PC-9 (cell line): Measurements from ENCODE around the gene PYY. TPM values are rescaled to one million over a fixed set of nuclear protein-coding genes. Genes with fewer than 3 reads are reported as not detected.
"Not testable (repeated sequence)": the region's sequence is repeated elsewhere in the genome, so short reads cannot be mapped to it uniquely, and the experiment has no call there.

ENCODE experiments used
- BruUV-seq: library from RNA; stranded (reverse); fragments of 400-500 nt; replicated peaks from 2 replicates; lab custom pipeline; 2021; lab: Mats Ljungman, UMichigan
- CTCF ChIA-PET: fragments of 300-600 bp; sonication (Branson Sonifier 250); formaldehyde crosslinking; loops from one replicate; lab custom pipeline; 2022; ENCODE audit warnings: antibody characterized with exemption; lab: Charles Lee
- POLR2A ChIA-PET: fragments of 300-600 bp; sonication (Branson Sonifier 250); formaldehyde crosslinking; loops from one replicate; lab custom pipeline; 2022; ENCODE audit warnings: antibody characterized with exemption; ENCODE audit not compliant: unreplicated experiment; lab: Charles Lee
- DNase-seq, 2 experiments: peaks; one replicate each; pipeline versions ENCODE4 v3.0.0 to v3.0.0-alpha.2; 2015 to 2022; ENCODE audit warnings: mixed read lengths in 1 of 2
- H2AFZ ChIP-seq: fragments of 200-600 bp; sonication (generic); 2 replicates; pipeline ENCODE4 v1.8.1; 2017; ENCODE audit warnings: antibody characterized with exemption
- H3F3A ChIP-seq: fragments of 200-600 bp; sonication (generic); 2 replicates; pipeline ENCODE4 v1.8.1; 2017; ENCODE audit warnings: antibody characterized with exemption, mild to moderate bottlenecking, low read depth; ENCODE audit not compliant: insufficient read depth
- H3K27ac ChIP-seq: fragments of 200-600 bp; sonication (generic); 2 replicates; pipeline ENCODE4 v1.6.1; 2016; ENCODE audit warnings: mixed run types
- H3K27me3 ChIP-seq: fragments of 200-600 bp; sonication (generic); 2 replicates; pipeline ENCODE4 v1.6.1; 2016; ENCODE audit warnings: low read depth, mixed run types; ENCODE audit not compliant: insufficient read depth
- H3K36me3 ChIP-seq: fragments of 200-600 bp; sonication (generic); 2 replicates; pipeline ENCODE4 v1.6.1; 2016; ENCODE audit warnings: low read depth, mixed run types
- H3K4me1 ChIP-seq: fragments of 200-600 bp; sonication (generic); replicated peaks from 2 replicates; pipeline ENCODE4 v1.6.1; 2016; ENCODE audit warnings: mixed run types; ENCODE audit not compliant: insufficient read depth
- H3K4me2 ChIP-seq: fragments of 200-600 bp; sonication (generic); 2 replicates; pipeline ENCODE4 v1.6.1; 2017; ENCODE audit warnings: mixed run types
- H3K4me3 ChIP-seq: fragments of 200-600 bp; sonication (generic); 2 replicates; pipeline ENCODE4 v1.6.1; 2016; ENCODE audit warnings: mixed run types
- H3K79me2 ChIP-seq: fragments of 200-600 bp; sonication (generic); 2 replicates; pipeline ENCODE4 v1.6.1; 2017; ENCODE audit warnings: low read depth, mixed run types
- H3K9me2 ChIP-seq: fragments of 200-600 bp; sonication (generic); 2 replicates; pipeline ENCODE4 v1.8.1; 2017; ENCODE audit warnings: mild to moderate bottlenecking; ENCODE audit not compliant: insufficient read depth
- H3K9me3 ChIP-seq: fragments of 200-600 bp; sonication (generic); 2 replicates; pipeline ENCODE4 v1.8.1; 2016; ENCODE audit warnings: low read depth; ENCODE audit not compliant: insufficient read depth
- H4K20me1 ChIP-seq: fragments of 200-600 bp; sonication (generic); 2 replicates; pipeline ENCODE4 v1.8.1; 2017; ENCODE audit not compliant: insufficient read depth
- EZH2 ChIP-seq: fragments of 200-600 bp; sonication (generic); IDR thresholded peaks from 2 replicates; pipeline ENCODE4 v1.8.0; 2017; ENCODE audit warnings: antibody characterized with exemption, low read depth
- intact Hi-C: fragments of 100-400 bp; cut with micrococcal nuclease; formaldehyde crosslinking; loops from one replicate; pipeline ENCODE4 v1.10.0; 2022; ENCODE audit not compliant: unreplicated experiment
- total RNA-seq: library from RNA; stranded (reverse); gene quantifications from 2 replicates; pipeline ENCODE4 v1.2.3, GENCODE V29; 2021
- TF ChIP-seq, protein P1 (sequence below): fragments of 200-600 bp; sonication (generic); conservative IDR thresholded peaks from 2 replicates; pipeline ENCODE4 v1.6.1; 2017; ENCODE audit warnings: mixed run types, antibody characterized with exemption, mild to moderate bottlenecking, moderate library complexity

PYY gene
- total RNA-seq, 1 experiment from 2014 or later: not detected

DNA sequence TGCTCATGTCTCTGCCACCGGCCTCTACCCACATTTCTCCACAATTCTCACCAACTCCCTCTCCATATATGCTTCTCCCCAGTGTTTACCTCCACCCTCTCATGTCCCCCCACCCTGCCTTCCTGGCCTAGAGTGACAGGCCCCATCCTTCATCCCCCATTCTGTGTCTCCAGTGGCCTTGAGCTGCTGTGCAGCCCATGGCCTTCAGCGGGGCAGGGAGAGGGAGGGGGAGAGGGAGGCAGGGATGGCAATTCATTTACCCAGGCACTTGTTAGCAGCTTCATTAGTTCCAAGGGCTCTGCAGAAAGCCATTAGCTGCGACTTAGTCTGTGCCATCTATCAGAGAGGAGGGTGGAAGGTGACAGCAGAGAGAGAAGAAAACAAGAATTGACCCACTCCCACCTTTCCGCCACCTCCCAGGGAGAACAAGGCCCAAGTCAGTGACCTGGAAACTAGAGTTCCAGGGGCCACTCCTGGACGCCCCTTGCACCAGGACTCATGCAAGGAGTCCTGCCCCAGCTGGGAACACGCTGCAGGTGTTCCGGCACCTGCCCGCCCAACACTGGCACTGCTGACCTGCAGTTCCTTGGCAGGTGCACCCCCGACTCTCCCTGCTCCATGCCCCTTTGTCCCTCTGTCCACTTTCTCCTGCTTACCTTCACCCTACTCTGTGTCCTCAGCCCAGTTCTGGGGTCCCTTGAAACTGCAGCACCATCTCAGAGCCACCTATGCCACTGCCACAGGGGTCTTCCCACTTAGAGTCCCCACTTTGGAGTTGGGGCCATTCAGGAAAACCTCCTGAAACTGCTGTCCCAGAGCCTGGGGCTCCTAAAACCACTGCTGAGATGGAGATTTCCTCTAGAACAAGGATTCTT is 23.5 kb upstream of the PYY start:
- POLR2A ChIA-PET: no interaction called here
- TF ChIP-seq, protein P1, sequence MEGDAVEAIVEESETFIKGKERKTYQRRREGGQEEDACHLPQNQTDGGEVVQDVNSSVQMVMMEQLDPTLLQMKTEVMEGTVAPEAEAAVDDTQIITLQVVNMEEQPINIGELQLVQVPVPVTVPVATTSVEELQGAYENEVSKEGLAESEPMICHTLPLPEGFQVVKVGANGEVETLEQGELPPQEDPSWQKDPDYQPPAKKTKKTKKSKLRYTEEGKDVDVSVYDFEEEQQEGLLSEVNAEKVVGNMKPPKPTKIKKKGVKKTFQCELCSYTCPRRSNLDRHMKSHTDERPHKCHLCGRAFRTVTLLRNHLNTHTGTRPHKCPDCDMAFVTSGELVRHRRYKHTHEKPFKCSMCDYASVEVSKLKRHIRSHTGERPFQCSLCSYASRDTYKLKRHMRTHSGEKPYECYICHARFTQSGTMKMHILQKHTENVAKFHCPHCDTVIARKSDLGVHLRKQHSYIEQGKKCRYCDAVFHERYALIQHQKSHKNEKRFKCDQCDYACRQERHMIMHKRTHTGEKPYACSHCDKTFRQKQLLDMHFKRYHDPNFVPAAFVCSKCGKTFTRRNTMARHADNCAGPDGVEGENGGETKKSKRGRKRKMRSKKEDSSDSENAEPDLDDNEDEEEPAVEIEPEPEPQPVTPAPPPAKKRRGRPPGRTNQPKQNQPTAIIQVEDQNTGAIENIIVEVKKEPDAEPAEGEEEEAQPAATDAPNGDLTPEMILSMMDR: no peak
- TF ChIP-seq EZH2: no peak
- DNase-seq: no peak
- H3K4me1 ChIP-seq: no peaks in the 10 kb centered on the region
- H2AFZ ChIP-seq: no peak overlapping the region
- H3K27ac ChIP-seq: no peak overlapping the region
- BruUV-seq: no TSS peak
- no peaks in the 10 kb centered on the region for H3K79me2 ChIP-seq
- H3K36me3 ChIP-seq: no peaks in the 10 kb centered on the region
- no peak overlapping the region for H3K4me3 ChIP-seq
- peaks cover 60% of the 10 kb centered on the region for H3K27me3 ChIP-seq
- CTCF ChIA-PET: no interaction called here
- no peak overlapping the region for H3K4me2 ChIP-seq
- intact Hi-C loops: no loop called here
- no peaks in the 10 kb centered on the region for H3K9me2 ChIP-seq
- H3F3A ChIP-seq: no peaks in the 10 kb centered on the region; the same call in 1 of the 2 replicates
- H3K9me3 ChIP-seq: no peaks in the 10 kb centered on the region
- H4K20me1 ChIP-seq: no peaks in the 10 kb centered on the region

DNA sequence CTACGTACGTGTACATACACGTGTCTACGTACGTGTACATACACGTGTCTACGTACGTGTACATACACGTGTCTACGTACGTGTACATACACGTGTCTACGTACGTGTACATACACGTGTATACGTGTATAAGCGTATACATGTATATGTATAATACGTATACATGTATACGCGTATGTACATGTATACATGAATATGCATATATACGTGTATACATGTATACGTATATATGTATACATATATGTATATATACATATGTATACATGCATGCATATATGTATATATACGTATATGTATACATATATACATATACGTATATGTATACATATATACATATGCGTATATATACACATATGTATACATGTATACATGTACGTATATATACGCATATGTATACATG is 22.2 kb upstream of the PYY start:
- CTCF ChIA-PET: no interaction called here
- H3K9me3 ChIP-seq: no peaks in the 10 kb centered on the region
- H3F3A ChIP-seq: no peaks in the 10 kb centered on the region; the same call in 1 of the 2 replicates
- intact Hi-C loops: no loop called here
- no peak overlapping the region for H3K27ac ChIP-seq
- POLR2A ChIA-PET: no interaction called here
- no peak overlapping the region for H3K4me3 ChIP-seq
- H3K4me2 ChIP-seq: no peak overlapping the region
- H2AFZ ChIP-seq: no peak overlapping the region
- no peaks in the 10 kb centered on the region for H3K4me1 ChIP-seq
- H3K79me2 ChIP-seq: no peaks in the 10 kb centered on the region
- no peaks in the 10 kb centered on the region for H4K20me1 ChIP-seq
- peaks cover 47% of the 10 kb centered on the region for H3K27me3 ChIP-seq
- no TSS peak for BruUV-seq
- TF ChIP-seq, protein P1: no peak
- no peak for TF ChIP-seq EZH2
- H3K9me2 ChIP-seq: no peaks in the 10 kb centered on the region
- H3K36me3 ChIP-seq: no peaks in the 10 kb centered on the region
- DNase-seq: no peak

- Histone ChIP-seq H3K36me3 (no peaks in the 10 kb centered on the region), H2AFZ (no peak overlapping the region), H3K9me2 (no peaks in the 10 kb centered on the region), H4K20me1 (no peaks in the 10 kb centered on the region), H3K4me1 (no peaks in the 10 kb centered on the region), H3K4me2 (no peak overlapping the region), H3K4me3 (no peak overlapping the region), H3F3A (no peaks in the 10 kb centered on the region; the same call in 1 of the 2 replicates), H3K79me2 (no peaks in the 10 kb centered on the region), H3K27me3 (peaks cover 34% of the 10 kb centered on the region), H3K9me3 (no peaks in the 10 kb centered on the region), H3K27ac (no peak overlapping the region)
- no TSS peak for BruUV-seq
- TF ChIP-seq, protein P1: no peak
- no peak for TF ChIP-seq EZH2
- ChIA-PET CTCF (no interaction called here), POLR2A (no interaction called here)
- DNase-seq: no peak
- intact Hi-C loops: no loop called here
Observed at GRCh38 chr17:43974382-43975266, 20.9 kb upstream of the PYY start.

GRCh38 chr17:43972444-43973212 is 18.9 kb upstream of the PYY start:
- not testable (repeated sequence) for H4K20me1 ChIP-seq, H3K4me1 ChIP-seq
- CTCF ChIA-PET: interaction anchor here (0.7 kb wide), 1 partner anchor 9 kb away, joined by 3 read pairs; no protein-coding TSS in a partner anchor

More at GRCh38 chr17:43972444-43973212, 18.9 kb upstream of the PYY start:
- H3K36me3 ChIP-seq, H3K4me2 ChIP-seq, DNase-seq, H2AFZ ChIP-seq, H3K4me3 ChIP-seq, H3K79me2 ChIP-seq, H3K9me2 ChIP-seq, POLR2A ChIA-PET, H3F3A ChIP-seq, BruUV-seq, H3K27ac ChIP-seq, intact Hi-C loops, H3K9me3 ChIP-seq: not testable (repeated sequence)
- peaks cover 17% of the 10 kb centered on the region for H3K27me3 ChIP-seq
